ENCODE measurements around the gene GPRC5A. TPM values are rescaled to one million over a fixed set of nuclear protein-coding genes. Genes with fewer than 3 reads are reported as not detected.

The GPRC5A gene
- total and polyA plus RNA-seq, 10 of the 15 experiments (the other 5 are each of a cell fraction or from before 2014, with no cell fraction given): 0.10 to 2.8 (median 1.1) TPM

DNA sequence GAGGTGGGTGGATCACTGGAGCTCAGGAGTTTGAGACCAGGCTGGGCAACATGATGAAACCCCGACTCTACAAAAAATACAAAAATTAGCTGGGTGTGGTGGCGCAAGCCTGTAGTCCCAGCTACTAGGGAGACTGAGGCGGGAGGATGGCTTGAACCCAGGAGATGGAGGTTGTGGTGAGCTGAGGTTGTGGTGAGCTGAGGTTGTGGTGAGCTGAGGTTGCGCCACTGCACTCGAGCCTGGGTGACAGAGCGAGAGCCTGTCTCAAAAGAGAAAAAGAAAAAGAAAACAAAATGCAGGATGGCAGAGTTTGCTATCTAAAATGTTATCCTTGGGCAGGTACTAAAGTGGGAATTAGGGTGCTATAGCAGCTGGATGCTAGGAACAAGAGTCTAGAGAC lies 10.8 kb upstream of the GPRC5A start:
- BruUV-seq (replicated peaks): no TSS peak
- FAIRE-seq (no peak), ATAC-seq (no peak), DNase-seq (ENCODE audit: low read depth, low spot score) (no peak)
- H3K36me3 ChIP-seq (ENCODE audit: control insufficient read depth in 2 of 2, insufficient read depth in 2 of 2, low read length in 1 of 2): no peaks in the 10 kb centered on the region
- no peak overlapping the region for H3K4me3 ChIP-seq
- CTCF ChIA-PET: no interaction called here
- 62% methylated on average over 6 of the region's 6 CpGs for WGBS (ENCODE audit: insufficient coverage, insufficient replicate concordance, low lambda C conversion rate, missing lambda C conversion rate)
- H3K27ac ChIP-seq (ENCODE audit: control insufficient read depth, insufficient read depth): no peak overlapping the region
- SMC1A ChIA-PET (ENCODE audit: uncharacterized antibody, unreplicated experiment): interaction anchor here (0.6 to 1.8 kb wide), 2 partner anchors 16 to 91 kb away, joined by 3 to 4 read pairs; no protein-coding TSS in a partner anchor
- no peak overlapping the region for H2AFZ ChIP-seq (ENCODE audit: control insufficient read depth, low read depth, low read length)
- intact Hi-C loops (cut with micrococcal nuclease; ENCODE audit: unreplicated experiment): no loop called here
- H3K27me3 ChIP-seq (replicated peaks in 1 of 2; ENCODE audit: control insufficient read depth in 2 of 2, insufficient read depth in 2 of 2, low read length in 1 of 2): no peaks in the 10 kb centered on the region
- H3K9ac ChIP-seq (ENCODE audit: control insufficient read depth, insufficient read depth, low read length): no peak overlapping the region
- H3K4me1 ChIP-seq (ENCODE audit: control insufficient read depth, insufficient read depth, low read length): no peaks in the 10 kb centered on the region
- POLR2A ChIA-PET: interaction anchor here (0.5 kb wide), 1 partner anchor 11 kb away, joined by 6 read pairs; no protein-coding TSS in a partner anchor
- H3K4me2 ChIP-seq (ENCODE audit: control insufficient read depth, insufficient read depth): no peak overlapping the region
- in situ Hi-C loops (cut with MboI): no loop called here
- H3K79me2 ChIP-seq (ENCODE audit: control insufficient read depth, insufficient read depth, low read length): no peaks in the 10 kb centered on the region
- RAD21 ChIA-PET (ENCODE audit: unreplicated experiment): interaction anchor here (0.7 kb wide), 1 partner anchor 668 kb away, joined by 3 read pairs; no protein-coding TSS in a partner anchor
- TF ChIP-seq CHD4 (IDR thresholded peaks at IDR 0.05): no peak
- TF ChIP-seq, protein P1, sequence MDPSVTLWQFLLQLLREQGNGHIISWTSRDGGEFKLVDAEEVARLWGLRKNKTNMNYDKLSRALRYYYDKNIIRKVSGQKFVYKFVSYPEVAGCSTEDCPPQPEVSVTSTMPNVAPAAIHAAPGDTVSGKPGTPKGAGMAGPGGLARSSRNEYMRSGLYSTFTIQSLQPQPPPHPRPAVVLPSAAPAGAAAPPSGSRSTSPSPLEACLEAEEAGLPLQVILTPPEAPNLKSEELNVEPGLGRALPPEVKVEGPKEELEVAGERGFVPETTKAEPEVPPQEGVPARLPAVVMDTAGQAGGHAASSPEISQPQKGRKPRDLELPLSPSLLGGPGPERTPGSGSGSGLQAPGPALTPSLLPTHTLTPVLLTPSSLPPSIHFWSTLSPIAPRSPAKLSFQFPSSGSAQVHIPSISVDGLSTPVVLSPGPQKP (IDR thresholded peaks at IDR 0.05; ENCODE audit: low read depth, low read length): no peak
- no peak for TF ChIP-seq GABPA (IDR thresholded peaks at IDR 0.05; ENCODE audit: low read depth)
- TF ChIP-seq NFIC (IDR thresholded peaks at IDR 0.05; ENCODE audit: low read depth, low read length): no peak
- TF ChIP-seq POLR2AphosphoS5 (IDR thresholded peaks at IDR 0.05; ENCODE audit: low read length): no peak
- no peaks in the 10 kb centered on the region for H4K20me1 ChIP-seq (ENCODE audit: control insufficient read depth, insufficient read depth)
- H3K9me3 ChIP-seq (replicated peaks; ENCODE audit: control insufficient read depth, insufficient read depth, low read length): no peaks in the 10 kb centered on the region

DNA sequence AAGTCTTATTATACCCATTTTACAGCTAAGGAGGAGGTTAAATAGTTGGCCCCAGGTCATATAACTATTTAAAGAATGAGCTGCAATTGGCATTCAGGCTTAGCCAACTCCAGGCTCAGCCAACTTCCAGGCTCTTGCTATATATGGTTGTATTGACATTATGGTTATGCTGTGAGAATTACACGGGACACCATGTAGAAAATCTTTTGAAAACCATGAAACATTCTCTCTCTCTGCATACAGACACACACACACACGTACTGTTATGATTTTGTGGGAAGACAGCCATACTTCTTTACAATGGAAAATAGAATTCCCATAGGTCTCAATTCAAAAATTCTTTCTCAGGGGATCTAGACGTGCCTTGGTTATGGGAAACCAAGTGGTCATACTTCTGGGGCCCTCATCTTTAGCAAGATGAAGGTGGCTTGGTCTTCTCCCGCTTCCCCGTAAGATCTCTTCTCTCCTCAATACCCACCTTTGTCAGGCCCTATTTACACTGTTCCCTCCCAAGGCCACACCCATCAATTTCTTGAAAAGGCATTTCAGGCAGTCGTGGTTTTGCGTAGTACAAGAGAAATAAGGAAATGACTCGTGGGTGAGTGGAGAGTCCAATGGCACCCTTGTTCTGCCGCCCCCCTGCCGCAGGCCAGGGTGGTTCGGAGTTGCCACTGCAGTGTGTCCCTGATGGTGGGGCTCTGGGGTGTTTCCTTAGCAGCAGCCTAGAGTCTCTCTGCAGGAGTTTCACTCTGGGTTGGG lies 10.0 kb upstream of the GPRC5A start:
- no peak overlapping the region for H2AFZ ChIP-seq (ENCODE audit: control insufficient read depth, low read depth, low read length)
- no peaks in the 10 kb centered on the region for H3K79me2 ChIP-seq (ENCODE audit: control insufficient read depth, insufficient read depth, low read length)
- intact Hi-C loops (cut with micrococcal nuclease; ENCODE audit: unreplicated experiment): no loop called here
- ATAC-seq (no peak), DNase-seq (ENCODE audit: low read depth, low spot score) (no peak), FAIRE-seq (no peak)
- H3K4me2 ChIP-seq (ENCODE audit: control insufficient read depth, insufficient read depth): no peak overlapping the region
- no peak overlapping the region for H3K9ac ChIP-seq (ENCODE audit: control insufficient read depth, insufficient read depth, low read length)
- H3K27ac ChIP-seq (ENCODE audit: control insufficient read depth, insufficient read depth): no peak overlapping the region
- H4K20me1 ChIP-seq (ENCODE audit: control insufficient read depth, insufficient read depth): no peaks in the 10 kb centered on the region
- H3K36me3 ChIP-seq (ENCODE audit: control insufficient read depth in 2 of 2, insufficient read depth in 2 of 2, low read length in 1 of 2): no peaks in the 10 kb centered on the region
- H3K9me3 ChIP-seq (replicated peaks; ENCODE audit: control insufficient read depth, insufficient read depth, low read length): no peaks in the 10 kb centered on the region
- H3K27me3 ChIP-seq (replicated peaks in 1 of 2; ENCODE audit: control insufficient read depth in 2 of 2, insufficient read depth in 2 of 2, low read length in 1 of 2): no peaks in the 10 kb centered on the region; a peak in 1 of 4 replicates
- in situ Hi-C loops (cut with MboI): no loop called here
- ChIA-PET RAD21 (ENCODE audit: unreplicated experiment) (no interaction called here), POLR2A (no interaction called here), SMC1A (ENCODE audit: uncharacterized antibody, unreplicated experiment) (interaction anchor here (1.8 kb wide), 1 partner anchor 92 kb away, joined by 4 read pairs; no protein-coding TSS in a partner anchor), CTCF (no interaction called here)
- TF ChIP-seq SIN3A (IDR thresholded peaks at IDR 0.05; ENCODE audit: low read depth, low read length): no peak
- no peak for TF ChIP-seq NFXL1 (IDR thresholded peaks at IDR 0.05; ENCODE audit: borderline replicate concordance)
- TF ChIP-seq FOXK2 (IDR thresholded peaks at IDR 0.05): no peak
- TF ChIP-seq, protein P2, sequence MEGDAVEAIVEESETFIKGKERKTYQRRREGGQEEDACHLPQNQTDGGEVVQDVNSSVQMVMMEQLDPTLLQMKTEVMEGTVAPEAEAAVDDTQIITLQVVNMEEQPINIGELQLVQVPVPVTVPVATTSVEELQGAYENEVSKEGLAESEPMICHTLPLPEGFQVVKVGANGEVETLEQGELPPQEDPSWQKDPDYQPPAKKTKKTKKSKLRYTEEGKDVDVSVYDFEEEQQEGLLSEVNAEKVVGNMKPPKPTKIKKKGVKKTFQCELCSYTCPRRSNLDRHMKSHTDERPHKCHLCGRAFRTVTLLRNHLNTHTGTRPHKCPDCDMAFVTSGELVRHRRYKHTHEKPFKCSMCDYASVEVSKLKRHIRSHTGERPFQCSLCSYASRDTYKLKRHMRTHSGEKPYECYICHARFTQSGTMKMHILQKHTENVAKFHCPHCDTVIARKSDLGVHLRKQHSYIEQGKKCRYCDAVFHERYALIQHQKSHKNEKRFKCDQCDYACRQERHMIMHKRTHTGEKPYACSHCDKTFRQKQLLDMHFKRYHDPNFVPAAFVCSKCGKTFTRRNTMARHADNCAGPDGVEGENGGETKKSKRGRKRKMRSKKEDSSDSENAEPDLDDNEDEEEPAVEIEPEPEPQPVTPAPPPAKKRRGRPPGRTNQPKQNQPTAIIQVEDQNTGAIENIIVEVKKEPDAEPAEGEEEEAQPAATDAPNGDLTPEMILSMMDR (IDR thresholded peaks at IDR 0.05 in 2 of 3, conservative IDR thresholded peaks at IDR 0.05 in 1 of 3; ENCODE audit: control insufficient read depth in 2 of 3, extremely low read depth in 1 of 3, insufficient read depth in 1 of 3, low read depth in 3 of 3, low read length in 3 of 3): no peak
- H3K4me1 ChIP-seq (ENCODE audit: control insufficient read depth, insufficient read depth, low read length): no peaks in the 10 kb centered on the region
- no peak overlapping the region for H3K4me3 ChIP-seq
- no TSS peak for BruUV-seq (replicated peaks)
- 53% methylated on average over 11 of the region's 11 CpGs for WGBS (ENCODE audit: insufficient coverage, insufficient replicate concordance, low lambda C conversion rate, missing lambda C conversion rate)

All from GM12878 (cell line).